ENCODE results near the gene EPB41L3.

EPB41L3 gene

DNA sequence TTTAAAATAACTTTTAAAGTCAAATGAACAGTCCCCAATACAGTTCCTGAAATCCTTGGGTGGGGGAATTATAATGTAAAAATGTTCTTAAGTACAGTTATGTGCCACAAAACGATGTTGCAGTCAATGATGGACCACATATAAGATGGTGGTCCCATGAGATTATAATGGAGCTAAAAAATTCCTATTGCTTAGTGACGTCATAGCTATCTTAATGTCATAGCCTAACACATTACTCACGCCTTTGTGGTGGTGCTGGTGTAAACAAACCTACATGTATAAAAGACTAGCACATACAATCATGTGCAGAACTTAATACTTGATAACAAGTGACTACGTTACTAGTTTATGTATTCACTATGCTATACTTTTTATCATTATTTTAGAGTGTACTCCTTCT is 109.4 kb downstream of the EPB41L3 start:
- TF ChIP-seq RAD21 (IDR thresholded peaks at IDR 0.05; ENCODE audit: low read depth) (no peak), TCF12 (IDR thresholded peaks at IDR 0.05; ENCODE audit: low read depth) (no peak), FOXM1 (IDR thresholded peaks at IDR 0.05; ENCODE audit: borderline replicate concordance, low read depth) (no peak), YY1 (IDR thresholded peaks at IDR 0.05; ENCODE audit: low read depth) (no peak), TAF1 (IDR thresholded peaks at IDR 0.05; ENCODE audit: low read depth) (no peak)

DNA sequence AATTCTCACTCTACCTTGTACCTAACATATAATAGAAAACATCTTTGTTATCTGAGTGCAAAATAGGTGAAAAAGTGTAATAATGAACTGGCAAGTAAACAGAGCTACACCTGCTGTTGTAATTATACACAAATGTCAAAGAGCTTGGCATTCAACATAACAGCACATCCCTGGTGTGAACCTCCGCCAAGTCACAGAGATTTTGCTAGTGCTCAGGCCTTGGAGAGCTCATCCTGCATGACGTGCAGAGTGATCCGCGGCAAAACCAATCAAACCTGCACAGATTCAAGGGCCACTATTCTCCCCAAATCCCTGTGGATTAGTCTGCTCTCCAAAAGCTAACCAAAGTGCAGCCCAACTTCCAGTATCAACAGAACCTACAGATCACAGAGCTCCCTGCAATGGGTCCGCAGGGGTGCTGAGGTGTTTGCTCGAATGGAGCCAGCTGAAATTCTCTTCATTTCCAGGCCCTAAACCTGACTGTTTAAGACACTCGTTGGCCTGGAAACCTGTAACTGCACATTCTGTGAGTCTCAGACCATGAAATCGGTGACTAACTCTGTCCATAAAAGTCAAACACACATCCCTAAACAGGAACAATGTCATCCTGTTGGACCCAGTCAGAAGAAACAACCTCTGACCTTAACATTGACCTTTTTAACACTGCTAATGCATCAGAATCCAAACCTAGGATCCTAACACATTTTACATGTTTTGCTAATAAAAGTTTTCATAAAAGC is 111.8 kb downstream of the EPB41L3 start:
- TF ChIP-seq CEBPB (IDR thresholded peaks at IDR 0.05): no peak

GRCh38 chr18:5430131-5430530 is 113.7 kb downstream of the EPB41L3 start:
- no peak for TF ChIP-seq CEBPB (IDR thresholded peaks at IDR 0.05)
- TF ChIP-seq CREB1 (IDR thresholded peaks at IDR 0.05; ENCODE audit: low read depth): no peak
- TF ChIP-seq ZBTB7A (IDR thresholded peaks at IDR 0.05; ENCODE audit: low read depth): no peak
- TF ChIP-seq, protein P1, sequence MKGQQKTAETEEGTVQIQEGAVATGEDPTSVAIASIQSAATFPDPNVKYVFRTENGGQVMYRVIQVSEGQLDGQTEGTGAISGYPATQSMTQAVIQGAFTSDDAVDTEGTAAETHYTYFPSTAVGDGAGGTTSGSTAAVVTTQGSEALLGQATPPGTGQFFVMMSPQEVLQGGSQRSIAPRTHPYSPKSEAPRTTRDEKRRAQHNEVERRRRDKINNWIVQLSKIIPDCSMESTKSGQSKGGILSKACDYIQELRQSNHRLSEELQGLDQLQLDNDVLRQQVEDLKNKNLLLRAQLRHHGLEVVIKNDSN (IDR thresholded peaks at IDR 0.05): no peak

DNA sequence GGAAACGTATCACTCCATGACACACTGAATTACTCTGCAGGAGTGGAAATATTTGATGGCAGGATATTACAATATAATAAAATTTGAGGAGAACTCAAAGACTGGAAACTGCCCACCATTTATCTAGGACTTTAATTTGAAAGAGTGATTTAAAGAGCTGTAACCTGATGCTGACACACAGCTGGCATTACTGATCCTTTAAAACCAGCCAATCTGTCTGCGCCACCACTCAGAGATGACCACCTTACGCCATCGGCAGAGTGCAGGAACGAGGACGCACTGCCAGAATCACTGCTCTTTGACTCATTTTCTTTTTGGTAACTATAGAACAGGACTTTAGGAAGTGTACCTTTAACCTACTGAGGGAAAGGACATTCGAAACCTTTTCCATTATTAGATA is 114.1 kb downstream of the EPB41L3 start:
- TF ChIP-seq, protein P1 (IDR thresholded peaks at IDR 0.05): no peak
- no peak for TF ChIP-seq EP300 (IDR thresholded peaks at IDR 0.05; ENCODE audit: borderline replicate concordance)
- no peak for TF ChIP-seq EGR1 (IDR thresholded peaks at IDR 0.05)
- TF ChIP-seq TEAD4 (IDR thresholded peaks at IDR 0.05): no peak
- TF ChIP-seq TAF1 (IDR thresholded peaks at IDR 0.05; ENCODE audit: low read depth): no peak
- TF ChIP-seq ZBTB7A (IDR thresholded peaks at IDR 0.05; ENCODE audit: low read depth): no peak
- TF ChIP-seq, protein P2, sequence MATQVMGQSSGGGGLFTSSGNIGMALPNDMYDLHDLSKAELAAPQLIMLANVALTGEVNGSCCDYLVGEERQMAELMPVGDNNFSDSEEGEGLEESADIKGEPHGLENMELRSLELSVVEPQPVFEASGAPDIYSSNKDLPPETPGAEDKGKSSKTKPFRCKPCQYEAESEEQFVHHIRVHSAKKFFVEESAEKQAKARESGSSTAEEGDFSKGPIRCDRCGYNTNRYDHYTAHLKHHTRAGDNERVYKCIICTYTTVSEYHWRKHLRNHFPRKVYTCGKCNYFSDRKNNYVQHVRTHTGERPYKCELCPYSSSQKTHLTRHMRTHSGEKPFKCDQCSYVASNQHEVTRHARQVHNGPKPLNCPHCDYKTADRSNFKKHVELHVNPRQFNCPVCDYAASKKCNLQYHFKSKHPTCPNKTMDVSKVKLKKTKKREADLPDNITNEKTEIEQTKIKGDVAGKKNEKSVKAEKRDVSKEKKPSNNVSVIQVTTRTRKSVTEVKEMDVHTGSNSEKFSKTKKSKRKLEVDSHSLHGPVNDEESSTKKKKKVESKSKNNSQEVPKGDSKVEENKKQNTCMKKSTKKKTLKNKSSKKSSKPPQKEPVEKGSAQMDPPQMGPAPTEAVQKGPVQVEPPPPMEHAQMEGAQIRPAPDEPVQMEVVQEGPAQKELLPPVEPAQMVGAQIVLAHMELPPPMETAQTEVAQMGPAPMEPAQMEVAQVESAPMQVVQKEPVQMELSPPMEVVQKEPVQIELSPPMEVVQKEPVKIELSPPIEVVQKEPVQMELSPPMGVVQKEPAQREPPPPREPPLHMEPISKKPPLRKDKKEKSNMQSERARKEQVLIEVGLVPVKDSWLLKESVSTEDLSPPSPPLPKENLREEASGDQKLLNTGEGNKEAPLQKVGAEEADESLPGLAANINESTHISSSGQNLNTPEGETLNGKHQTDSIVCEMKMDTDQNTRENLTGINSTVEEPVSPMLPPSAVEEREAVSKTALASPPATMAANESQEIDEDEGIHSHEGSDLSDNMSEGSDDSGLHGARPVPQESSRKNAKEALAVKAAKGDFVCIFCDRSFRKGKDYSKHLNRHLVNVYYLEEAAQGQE (IDR thresholded peaks at IDR 0.05; ENCODE audit: low read depth): no peak
- TF ChIP-seq NFIC (IDR thresholded peaks at IDR 0.05): no peak
- TF ChIP-seq FOXM1 (IDR thresholded peaks at IDR 0.05; ENCODE audit: borderline replicate concordance, low read depth): no peak
- TF ChIP-seq CREB1 (IDR thresholded peaks at IDR 0.05; ENCODE audit: low read depth): no peak
- TF ChIP-seq TCF12 (IDR thresholded peaks at IDR 0.05; ENCODE audit: low read depth): no peak
- TF ChIP-seq RAD21 (IDR thresholded peaks at IDR 0.05; ENCODE audit: low read depth): no peak
- TF ChIP-seq YY1 (IDR thresholded peaks at IDR 0.05; ENCODE audit: low read depth): no peak
- no peak for TF ChIP-seq CEBPB (IDR thresholded peaks at IDR 0.05)
- TF ChIP-seq, protein P3, sequence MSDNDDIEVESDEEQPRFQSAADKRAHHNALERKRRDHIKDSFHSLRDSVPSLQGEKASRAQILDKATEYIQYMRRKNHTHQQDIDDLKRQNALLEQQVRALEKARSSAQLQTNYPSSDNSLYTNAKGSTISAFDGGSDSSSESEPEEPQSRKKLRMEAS (IDR thresholded peaks at IDR 0.05): no peak

DNA sequence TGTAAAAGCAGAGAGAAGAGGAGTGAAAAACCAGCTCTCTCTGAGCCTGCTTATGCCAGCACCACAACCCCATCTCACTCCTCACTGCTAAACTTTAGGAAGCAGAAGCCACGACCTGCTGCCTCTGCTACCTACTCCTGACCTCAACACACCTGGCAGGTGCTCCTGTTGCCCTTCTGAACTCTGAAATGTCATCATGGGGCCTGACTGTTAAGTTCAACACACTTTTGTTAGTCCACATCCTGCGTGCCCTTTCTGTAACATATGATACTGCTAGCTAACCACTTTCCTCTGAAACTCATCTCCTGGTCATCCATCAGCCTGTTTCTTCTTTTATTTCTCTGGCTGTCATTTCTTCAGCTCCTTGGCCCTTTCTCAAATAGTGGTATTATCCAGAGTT is 118.1 kb downstream of the EPB41L3 start:
- TF ChIP-seq, protein P3 (IDR thresholded peaks at IDR 0.05): no peak
- TF ChIP-seq TAF1 (IDR thresholded peaks at IDR 0.05; ENCODE audit: low read depth): no peak
- no peak for TF ChIP-seq ZBTB7A (IDR thresholded peaks at IDR 0.05; ENCODE audit: low read depth)
- no peak for TF ChIP-seq FOXM1 (IDR thresholded peaks at IDR 0.05; ENCODE audit: borderline replicate concordance, low read depth)
- TF ChIP-seq CREB1 (IDR thresholded peaks at IDR 0.05; ENCODE audit: low read depth): no peak
- TF ChIP-seq TCF12 (IDR thresholded peaks at IDR 0.05; ENCODE audit: low read depth): no peak
- TF ChIP-seq NFIC (IDR thresholded peaks at IDR 0.05): no peak
- TF ChIP-seq EP300 (IDR thresholded peaks at IDR 0.05; ENCODE audit: borderline replicate concordance): no peak
- no peak for TF ChIP-seq CEBPB (IDR thresholded peaks at IDR 0.05)
- TF ChIP-seq, protein P2 (IDR thresholded peaks at IDR 0.05; ENCODE audit: low read depth): no peak
- TF ChIP-seq TEAD4 (IDR thresholded peaks at IDR 0.05): no peak
- TF ChIP-seq EGR1 (IDR thresholded peaks at IDR 0.05): no peak
- TF ChIP-seq, protein P1 (IDR thresholded peaks at IDR 0.05): no peak
- TF ChIP-seq RAD21 (IDR thresholded peaks at IDR 0.05; ENCODE audit: low read depth): no peak
- TF ChIP-seq YY1 (IDR thresholded peaks at IDR 0.05; ENCODE audit: low read depth): no peak

Data from Ishikawa (cell line).